HUDEP-2 (cell line): ENCODE results near the gene SYT3.

Source experiments
- DNase-seq, 76 experiments: peaks; one replicate each; lab custom pipeline; 2025; ENCODE audit not compliant: unreplicated experiment in 76 of 76; lab: John Stamatoyannopoulos, UW

SYT3 gene

DNA sequence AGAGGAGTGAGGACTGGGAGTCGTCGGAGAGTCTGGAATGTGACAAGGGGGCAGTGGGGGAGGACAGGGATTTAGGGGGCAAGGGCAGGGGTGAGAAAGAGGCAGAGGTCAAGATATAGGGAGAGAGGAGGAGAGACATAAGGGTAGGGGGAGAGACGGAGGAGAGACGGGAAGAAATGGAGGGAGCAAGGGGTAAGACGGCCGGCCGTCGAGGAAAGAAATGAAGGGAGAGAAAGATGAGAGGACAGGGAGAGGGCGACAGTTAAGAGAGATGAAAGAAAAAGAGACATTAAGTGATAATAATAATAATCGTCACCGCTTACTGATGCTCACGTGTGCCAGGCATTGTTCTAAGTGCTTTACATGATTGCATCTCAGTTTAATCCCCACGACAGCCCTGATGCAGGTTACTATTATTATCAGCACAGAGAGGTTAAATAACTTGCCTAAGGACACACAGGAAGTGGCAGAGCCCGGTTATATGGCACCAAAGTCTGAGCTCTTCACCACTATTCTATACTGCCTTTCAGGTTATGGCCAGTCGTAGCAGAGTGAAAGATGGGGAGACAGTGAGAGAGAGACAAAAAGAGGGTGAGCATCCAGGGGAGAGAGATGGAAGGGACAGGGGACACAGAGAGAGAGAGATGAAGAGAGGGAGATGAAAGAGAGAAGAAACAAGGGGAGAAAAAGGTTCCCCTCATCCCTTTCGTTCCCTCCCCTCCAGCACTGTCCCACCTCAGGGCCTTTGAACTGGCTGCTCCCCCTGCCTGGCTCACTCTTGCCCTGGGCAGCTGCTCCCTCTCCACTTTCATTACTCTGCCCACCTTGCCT, 23.2 kb upstream of the SYT3 start:
- DNase-seq = no peak

DNA sequence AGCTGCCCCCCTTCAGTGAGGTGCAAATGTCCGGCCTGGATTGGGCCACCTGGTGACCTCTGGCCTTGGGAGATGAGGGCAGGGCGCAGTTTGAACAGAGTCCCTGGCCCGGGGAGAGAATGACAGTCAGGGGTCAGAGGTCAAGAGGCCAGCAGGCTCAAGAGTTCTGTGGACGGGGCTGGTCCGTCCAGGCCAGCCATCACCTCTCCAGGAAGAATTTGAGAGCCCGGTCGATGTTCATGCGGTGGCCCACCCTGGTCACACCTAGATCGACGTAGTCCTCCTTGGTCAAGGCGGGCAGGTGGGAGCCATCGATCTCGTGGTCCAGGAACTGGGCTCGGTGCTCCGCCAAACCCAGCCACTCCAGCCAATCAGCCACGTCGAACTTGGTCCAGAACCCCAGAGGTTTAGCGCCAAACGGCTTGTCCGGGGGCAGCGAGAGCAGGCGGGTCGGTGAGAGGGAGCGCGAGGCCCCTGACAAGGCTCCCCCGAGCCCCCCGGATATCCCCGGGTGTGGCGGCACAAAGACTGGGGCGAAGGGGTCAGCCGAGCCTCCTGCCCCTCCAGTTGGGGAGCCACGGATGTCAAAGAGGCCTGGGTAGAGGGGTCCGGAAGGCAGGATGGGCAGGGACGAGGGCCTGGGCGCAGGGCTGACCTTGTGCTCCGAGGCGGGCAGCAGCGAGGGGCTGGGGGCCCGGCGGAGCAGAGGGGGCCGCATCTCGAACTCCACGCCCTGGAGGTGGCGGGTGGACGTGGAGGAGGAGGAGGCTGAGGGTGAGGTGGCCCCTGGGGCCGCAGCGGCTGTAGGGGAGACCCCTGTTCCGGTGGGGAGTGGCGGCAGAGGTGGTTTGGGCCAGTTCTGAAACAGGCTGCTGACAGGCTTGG, 22.3 kb upstream of the SYT3 start:
- no peak for DNase-seq

DNA sequence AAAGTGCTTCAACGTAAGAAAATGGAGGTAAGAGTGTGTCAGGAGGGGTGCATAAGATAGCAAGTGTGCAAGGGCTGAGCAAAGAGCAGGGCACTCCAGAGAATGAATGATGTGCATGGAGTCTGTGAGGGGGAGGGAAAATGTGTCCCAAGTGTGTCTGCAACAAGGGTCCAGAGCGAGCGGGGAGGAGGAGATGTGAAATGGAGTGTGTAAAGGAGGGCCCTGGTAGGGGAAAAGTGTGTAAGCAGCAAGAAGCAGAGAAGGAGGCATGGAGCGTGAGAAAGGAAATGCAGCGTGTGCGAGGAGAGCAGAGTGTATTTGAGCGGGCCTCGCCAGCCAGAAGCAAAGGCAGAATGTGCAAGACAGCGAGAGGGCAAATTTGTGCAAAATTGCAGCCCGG, 21.3 kb upstream of the SYT3 start:
- DNase-seq = no peak

DNA sequence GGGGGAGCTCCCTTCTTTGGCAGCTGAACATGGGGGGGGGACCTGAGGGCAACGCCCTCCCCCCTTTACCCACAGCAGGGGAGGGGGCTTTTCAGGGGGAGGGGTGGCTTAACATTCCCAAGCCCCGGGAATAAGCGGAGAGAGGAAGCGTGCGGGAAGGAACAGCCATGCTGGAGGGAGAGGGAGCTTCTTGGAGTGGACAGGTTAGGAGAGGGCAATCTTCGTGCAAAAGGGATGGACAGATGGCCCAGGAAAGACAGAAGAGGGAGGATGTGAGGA, 20.3 kb upstream of the SYT3 start:
- no peak for DNase-seq

DNA sequence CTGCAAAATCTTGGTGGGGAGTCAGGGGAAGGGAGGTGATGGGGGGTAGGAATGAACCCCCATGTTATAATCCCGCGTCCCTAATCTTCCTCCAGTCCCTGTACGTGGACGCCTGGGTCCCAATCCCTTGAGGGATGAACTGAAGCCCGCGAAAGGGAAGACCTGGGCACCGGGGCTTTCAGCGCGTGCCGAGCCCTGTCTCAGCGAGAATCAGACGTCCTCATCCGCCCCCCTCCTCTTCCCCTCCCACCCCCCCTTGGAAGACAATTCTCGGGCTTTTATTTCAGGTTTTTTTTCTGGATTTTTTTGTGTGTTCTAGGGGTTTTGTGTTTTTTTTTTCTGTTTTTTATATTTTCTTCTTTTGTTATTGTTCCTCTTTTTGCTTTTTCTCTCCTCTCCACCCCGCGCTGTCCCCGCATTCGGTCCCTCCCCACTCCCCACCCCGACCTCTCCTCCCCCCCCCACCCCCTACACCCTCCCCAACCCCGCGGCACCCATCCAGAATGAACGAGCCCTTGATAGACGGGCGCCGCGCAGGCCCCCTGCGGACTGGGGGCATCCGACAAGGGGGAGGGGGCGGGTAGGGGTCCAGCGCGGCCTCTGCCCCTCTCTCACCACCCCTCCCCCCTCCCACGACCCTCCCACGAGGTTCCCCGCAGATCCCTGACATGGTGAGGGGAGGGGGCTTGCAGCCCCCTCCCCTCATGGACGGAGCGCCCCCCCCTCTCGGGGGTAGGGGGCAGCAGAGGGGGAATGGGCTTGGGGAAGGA, 19.8 kb upstream of the SYT3 start:
- no peak for DNase-seq

DNA sequence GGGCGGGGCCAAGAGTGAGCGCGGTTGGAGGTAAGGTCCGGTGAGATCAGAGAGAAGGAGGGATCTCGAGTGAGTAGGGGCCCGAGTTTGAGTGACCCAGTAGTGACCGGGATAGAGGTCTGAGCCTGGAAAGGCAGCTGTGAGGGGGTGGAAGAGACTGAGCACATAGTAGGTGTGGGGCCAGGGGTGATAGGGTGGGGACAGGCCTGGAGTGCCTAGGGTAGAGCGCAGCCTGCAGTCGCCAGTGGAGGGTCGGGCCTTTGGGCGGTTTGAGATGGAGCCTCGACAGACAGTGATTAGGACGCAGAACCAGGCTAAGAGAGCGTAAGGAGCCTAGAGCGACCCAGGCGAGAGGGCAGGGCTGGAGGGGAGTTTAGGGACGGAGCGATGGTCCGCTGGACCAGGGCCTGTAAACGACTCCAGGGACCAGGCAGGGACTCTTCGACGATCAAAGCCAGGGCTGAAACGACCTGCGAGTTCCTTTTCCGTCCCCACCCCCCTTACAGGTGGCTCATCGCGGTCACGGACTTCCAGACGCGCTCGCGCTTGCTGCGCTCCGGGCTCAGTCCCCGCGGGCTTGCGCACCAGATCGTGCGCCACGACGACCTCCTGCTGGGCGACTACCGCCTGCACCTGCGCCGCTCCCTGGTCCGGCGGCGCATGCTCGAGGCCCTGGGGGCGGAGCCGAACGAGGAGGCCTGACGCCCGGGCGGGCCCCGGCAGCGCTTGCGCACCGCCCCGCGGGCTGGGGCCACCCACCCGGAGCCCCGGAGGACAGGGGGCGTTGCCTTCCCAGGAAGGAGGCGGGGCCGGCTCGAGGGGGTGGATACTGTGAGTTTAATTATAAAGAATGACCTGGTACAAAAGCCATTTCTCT, 19.0 kb upstream of the SYT3 start:
- DNase-seq = peak in 75 of 76 experiments; percentile 25 to 98 (median 93)

DNA sequence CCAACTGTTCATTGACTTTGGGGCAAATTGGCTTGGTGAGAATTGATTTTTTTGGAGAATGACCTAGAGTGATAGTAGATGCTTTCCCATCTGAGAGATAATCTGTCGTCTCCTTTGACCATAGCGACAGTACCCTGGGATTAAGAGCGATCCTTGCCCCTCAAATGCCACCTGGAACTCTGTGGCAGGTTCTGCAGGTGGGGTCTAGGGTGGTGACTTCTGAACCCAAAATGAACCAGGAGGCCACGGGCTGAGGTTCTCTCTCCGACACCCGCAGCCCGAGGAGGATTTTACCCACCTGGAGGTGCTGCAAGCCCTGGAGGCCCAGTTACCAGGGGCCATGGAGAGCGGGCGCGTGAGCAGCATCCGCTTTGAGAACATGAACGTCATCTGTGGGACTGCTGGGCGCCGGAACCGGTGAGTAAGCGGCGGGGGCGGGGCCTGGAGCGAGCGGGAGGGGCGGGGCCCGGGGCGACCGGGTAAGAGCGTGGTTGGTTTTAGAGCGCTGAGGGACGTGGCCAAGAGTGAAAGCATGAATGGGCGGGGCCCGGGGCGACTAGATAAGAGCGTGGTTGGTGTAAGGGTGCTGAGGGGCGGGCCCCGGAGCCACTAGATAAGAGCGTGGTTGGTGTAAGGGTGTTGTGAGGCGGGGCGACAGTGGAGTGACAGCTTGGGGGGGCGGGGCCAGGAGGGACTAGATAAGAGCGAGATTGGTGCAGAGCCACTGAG, 18.2 kb upstream of the SYT3 start:
- DNase-seq = peak; percentile 88 to 100 (median 100)

DNA sequence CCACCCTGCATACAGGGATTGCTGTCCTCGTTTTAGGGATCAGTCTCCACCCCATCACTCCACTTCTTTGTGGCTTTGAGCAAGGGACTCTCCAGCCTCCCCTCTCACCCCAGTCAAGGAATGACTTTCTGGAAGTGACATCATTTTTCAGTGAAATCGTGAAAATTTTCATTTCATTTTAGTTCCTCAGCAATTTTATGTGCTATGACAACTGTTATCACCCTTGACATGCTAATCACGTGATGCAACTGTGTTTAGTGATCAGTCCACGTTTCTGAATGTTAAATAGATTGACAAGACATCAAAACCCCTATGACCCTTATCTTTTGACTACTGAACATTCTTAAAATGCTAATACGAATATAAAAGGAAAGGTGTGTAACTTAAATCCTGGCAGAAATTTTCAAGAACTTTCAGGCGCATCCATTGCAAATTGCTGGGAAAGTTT, 17.6 kb upstream of the SYT3 start:
- no peak for DNase-seq

DNA sequence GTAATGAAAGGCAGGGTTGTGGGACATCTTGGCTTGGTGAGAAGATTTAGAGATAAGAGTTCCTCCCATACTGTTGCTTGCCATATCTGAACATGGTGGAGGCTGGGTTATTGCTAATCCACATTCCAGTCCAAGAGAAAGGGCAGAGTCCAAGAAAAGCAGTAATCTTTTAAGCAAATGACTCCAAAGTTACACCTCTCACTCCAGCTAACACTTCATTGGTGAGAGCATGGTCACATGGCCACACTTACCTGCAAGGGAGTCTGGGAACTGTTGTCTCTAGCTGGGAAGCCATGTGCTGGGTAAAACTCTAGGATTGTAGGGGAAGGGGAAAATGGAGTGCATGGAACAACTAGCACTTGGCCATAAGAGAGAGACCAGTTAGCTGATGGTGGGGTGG, 15.2 kb upstream of the SYT3 start:
- no peak for DNase-seq

DNA sequence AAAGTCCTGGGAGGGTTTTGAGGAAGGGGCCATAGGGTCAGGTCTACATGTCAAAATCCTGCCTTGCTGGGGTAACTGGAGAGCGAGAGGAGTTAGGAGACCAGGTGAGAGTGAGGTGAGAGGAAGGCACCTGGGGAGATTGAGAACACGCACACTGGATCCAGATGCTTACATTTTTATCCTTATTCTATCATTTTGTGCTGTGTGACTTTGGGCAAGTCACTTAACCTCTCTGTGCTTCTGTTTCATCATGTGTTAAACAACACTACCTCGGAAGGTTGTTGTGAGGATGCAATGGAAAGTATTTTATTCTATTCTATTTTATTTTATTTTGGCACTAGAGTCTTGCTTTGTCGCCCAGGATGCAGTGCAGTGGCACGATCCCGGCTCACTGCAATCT, 13.0 kb upstream of the SYT3 start:
- no peak for DNase-seq

DNA sequence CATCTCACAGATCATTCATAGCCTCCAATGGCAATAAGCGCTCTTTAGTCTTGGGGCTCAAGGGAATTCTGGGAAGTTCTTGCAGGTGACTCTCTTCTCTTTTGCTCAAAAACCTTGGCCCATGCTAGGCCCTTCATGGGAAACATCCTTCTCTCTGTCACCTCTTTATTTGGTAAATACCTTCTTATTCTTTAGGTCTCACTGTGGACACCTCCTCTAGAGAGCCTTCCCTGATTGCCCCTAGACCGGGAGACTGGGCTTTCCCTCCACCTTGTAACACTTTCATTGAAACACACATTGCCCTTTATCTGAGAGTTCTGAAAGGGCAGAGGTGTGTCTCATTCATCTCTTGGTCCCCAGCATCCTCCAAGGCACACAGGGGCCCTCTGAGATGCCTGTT, 11.5 kb upstream of the SYT3 start:
- DNase-seq = no peak

DNA sequence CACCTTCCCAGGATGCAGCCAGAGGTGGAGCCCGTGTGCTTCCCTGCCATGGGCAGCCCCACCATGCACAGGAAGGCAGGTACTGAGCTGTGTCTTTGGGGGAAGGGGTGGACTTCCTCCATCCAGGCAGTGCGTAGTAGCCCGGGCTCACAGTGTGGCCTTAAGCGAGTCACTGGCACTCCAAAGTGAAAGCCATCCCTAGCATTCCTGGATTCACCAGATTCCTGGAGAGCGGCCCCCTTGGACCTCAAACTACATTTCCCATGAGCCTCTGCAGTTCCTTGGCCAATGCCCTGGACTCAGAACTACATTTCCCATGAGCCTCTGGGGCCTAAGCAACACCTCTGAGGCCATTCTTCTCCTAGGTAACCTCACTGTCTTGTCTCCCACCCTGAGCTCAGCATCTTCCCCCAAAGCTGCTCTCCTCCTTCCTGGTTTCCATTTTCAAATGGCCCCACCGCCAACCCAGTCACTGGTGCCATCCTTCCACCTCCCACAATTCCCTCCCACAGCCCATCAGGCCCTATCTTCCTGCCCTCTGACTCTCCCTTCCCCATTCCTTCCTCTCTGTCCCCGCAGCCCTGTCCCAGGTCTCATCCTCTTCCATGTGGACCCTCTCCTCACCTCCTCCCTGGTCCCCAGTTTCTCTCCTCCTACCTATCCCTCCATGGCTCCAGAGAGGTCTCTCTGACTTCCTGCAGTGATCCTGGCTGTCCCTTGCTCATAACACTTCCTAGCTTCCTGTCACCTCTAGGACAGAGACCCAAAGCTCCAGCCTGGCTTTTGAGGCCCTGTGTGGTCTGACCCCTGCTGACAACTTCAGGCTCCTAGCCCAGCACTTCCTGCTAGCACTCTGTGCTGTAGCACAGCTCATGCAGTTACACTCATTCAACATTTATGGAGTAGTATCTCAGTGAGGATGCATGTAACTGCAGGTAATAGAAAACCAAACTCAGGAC, 10.0 kb upstream of the SYT3 start, which contains the start of gene C19orf81:
TSS of gene C19orf81 (plus strand) at position 13 of the 959 bp plus-strand sequence. CDS start at position 13, 0 bp downstream.
- DNase-seq = peak in 12 of 76 experiments; percentile 6 to 56 (median 22)

DNA sequence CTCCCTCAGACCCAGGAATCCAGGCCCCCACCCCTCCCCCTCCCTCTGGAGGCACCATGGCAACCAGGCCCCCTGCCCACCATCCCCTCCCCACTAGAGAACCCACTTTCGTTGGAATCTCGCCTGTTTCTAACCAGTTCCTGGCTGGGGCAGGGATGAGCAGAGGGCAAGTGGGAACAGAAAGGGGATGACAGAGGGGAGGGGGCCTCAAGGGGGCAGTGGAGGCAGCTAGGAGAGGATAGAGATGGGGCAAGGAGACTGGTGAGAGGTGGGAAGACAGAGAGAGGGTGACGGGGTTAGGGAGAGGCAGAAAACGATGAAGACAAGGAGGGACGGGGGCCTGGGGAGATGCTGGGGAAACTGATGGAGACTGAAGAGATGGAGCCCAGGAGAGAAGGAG, 9.0 kb upstream of the SYT3 start:
- DNase-seq = no peak

DNA sequence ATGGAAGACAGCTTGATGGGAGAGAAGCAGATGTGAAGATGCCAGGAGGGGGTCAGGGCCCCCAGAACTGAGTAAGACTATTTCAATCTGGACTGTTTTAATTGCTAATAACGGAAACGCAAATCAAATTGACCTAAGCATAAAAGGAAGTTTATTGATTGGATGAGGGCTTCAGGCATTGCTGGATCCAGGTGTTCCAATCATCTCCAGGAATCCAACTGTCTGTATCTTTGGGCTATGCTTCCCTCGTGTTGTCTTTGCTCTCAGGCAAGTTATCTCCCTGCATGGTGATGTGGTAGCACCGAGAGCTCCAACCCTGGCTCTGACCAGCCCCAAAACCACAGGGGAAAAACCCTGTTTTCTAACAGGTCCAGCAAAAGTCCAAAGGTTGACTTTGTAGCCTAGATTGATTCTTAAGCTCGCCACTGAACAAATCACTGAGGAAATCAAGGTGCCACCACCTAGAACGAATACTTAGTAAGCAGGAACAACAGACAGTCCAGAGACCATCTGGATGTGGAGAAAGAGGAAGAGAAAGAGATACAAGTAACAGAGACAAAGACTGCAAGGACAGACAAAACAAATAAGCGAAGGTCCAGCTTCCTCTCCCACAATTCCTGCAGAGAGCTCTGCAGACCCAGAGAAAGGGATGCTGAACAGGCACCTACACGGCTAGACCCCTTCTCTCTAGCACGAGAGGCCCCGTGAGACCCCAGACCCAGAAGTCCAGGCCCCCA, 8.4 kb upstream of the SYT3 start:
- DNase-seq = no peak

DNA sequence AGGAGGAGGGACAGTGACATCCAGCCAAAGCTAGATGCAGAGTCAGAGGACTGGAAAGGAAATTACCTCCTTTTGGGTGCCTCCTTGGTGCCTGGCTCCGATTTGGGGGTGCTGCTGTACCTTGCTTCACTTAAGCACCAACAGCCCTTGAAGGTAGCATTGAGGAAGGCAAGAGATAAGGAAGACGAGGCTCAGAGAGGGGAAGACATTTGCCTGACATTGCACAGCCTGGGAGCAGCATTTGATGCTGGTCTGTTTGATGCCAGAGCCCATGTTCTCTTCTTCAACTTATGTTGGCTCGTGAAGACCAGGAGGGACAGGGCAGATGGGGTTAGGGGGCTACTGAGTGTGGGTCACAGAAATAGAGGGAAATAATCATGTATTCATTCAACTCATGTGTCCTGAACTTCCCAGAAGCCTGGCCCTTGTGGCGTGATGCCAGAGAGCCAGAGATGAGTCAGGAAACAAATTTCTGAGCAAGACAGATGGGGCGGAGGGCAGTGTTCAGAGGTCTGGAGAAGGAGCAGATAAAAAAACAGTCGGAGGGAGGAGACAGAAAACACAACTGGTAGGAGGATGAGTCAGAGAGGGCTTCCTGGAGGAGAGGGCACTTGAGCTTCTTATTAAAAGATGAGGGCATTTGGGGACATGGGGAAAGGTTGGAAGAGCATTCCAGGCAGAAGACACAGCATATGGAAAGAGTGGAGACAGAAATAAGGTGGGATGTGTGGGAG, 6.6 kb upstream of the SYT3 start:
- DNase-seq = peak in 62 of 76 experiments; percentile 12 to 84 (median 64)

DNA sequence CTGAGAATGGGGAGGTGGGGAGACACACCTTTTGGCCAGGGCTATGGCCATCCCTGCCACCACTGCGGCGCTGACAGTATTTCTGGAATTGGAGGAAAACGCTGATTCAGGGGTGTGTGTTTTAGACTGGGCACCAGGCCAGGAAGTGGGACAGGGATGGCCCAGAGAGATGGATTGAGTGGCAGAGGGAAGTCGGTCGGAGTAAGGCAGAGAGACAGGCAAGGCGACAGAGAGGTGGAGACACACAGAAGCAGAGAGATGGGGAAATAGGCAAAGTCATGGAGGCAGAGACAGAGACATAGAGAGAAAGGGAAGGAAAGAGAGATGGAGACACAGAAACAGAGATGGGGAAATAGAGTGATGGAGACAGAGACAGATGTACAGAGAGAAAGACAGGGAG, 5.4 kb upstream of the SYT3 start:
- DNase-seq = no peak

DNA sequence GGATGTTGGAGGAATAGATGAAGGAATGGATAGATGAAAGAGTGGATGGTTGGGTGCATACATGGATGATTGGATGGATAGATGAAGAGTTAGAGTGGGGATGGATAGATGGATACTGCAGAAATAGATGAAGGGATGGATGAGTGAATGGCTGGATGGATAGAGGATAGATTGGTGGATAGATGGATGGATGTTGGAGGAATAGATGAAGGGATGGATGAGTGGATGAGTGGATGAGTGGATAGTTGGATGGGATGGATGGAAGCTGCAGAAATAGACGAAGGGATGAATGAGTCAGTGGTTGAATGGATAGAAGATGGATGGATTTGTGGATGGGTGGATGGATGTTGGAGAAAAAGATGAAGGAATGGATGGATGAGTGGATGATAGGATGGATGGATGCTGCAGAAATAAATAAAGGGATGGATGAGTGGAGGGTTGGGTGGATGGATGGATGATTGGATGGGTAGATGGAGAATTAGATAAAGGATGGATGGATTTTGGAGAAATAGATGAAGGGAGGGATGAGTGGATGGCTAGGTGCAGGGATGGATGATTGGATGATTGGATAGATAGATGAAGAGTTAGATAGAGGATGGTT, 4.7 kb upstream of the SYT3 start:
- DNase-seq = no peak
